Choroid plexus epithelial cell (primary cell): ENCODE data around the gene MOK.

Experiments
- DNase-seq: peaks from one replicate; pipeline ENCODE4 v3.0.0-alpha.2; 2010; ENCODE audit warnings: low read depth
- H3K4me3 ChIP-seq: 2 replicates; pipeline ENCODE4 v1.5.1; 2011; ENCODE audit warnings: low read depth, mild to moderate bottlenecking, control low read depth, low read length, moderate library complexity
- TF ChIP-seq, protein P1 (sequence below): conservative IDR thresholded peaks from 2 replicates; pipeline ENCODE4 v1.5.1; 2011; ENCODE audit warnings: low read depth, mild to moderate bottlenecking, control low read depth, inconsistent platforms, low read length, moderate library complexity

The MOK gene

DNA sequence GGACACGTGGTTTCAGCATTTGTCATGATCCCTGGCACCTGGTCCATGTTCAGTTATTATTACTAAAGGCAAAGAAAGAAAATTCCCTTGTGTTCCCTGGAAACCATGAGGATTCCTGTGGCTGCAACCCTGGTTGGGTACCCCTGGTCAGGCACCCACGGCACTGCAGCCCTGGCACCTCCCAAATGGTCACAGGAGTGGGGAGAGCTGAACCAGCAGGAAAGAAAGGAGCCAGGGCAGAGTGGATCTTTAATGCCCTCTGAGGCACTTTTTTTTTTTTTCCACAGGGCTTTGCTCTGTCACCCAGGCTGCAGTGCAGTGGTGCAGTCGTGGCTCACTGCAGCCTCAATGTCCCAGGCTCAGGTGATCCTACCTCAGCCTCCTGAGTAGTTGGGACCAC, 40.3 kb upstream of the MOK start:
- DNase-seq, result no peak
- H3K4me3 ChIP-seq, result no peak overlapping the region
- TF ChIP-seq, protein P1, sequence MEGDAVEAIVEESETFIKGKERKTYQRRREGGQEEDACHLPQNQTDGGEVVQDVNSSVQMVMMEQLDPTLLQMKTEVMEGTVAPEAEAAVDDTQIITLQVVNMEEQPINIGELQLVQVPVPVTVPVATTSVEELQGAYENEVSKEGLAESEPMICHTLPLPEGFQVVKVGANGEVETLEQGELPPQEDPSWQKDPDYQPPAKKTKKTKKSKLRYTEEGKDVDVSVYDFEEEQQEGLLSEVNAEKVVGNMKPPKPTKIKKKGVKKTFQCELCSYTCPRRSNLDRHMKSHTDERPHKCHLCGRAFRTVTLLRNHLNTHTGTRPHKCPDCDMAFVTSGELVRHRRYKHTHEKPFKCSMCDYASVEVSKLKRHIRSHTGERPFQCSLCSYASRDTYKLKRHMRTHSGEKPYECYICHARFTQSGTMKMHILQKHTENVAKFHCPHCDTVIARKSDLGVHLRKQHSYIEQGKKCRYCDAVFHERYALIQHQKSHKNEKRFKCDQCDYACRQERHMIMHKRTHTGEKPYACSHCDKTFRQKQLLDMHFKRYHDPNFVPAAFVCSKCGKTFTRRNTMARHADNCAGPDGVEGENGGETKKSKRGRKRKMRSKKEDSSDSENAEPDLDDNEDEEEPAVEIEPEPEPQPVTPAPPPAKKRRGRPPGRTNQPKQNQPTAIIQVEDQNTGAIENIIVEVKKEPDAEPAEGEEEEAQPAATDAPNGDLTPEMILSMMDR, result no peak

GRCh38 chr14:102344485-102344884, 39.5 kb upstream of the MOK start:
- no peak for DNase-seq
- TF ChIP-seq, protein P1, result no peak
- H3K4me3 ChIP-seq, result no peak overlapping the region

GRCh38 chr14:102344084-102344483, 39.1 kb upstream of the MOK start:
- H3K4me3 ChIP-seq, result no peak overlapping the region
- no peak for DNase-seq
- TF ChIP-seq, protein P1, result no peak

- no peak for DNase-seq
- TF ChIP-seq, protein P1, result no peak
- no peak overlapping the region for H3K4me3 ChIP-seq
These were observed 37.3 kb upstream of the MOK start for GRCh38 chr14:102342238-102342637.

DNA sequence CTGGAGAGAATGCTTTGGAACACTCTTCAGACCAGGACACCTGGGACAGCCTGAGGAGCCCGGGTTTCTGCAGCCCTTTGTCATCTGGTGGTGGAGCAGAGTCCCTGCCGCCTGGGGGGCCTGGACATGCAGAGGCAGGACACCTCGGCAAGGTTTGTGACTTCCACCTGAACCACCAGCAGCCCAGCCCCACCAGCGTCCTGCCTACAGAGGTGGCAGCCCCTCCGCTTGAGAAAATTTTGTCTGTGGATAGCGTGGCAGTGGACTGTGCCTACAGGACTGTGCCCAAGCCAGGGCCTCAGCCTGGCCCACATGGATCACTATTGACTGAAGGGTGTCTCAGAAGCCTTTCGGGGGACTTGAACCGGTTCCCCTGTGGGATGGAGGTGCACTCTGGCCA, 36.6 kb upstream of the MOK start:
- DNase-seq, result no peak
- TF ChIP-seq, protein P1, result no peak
- no peak overlapping the region for H3K4me3 ChIP-seq

DNA sequence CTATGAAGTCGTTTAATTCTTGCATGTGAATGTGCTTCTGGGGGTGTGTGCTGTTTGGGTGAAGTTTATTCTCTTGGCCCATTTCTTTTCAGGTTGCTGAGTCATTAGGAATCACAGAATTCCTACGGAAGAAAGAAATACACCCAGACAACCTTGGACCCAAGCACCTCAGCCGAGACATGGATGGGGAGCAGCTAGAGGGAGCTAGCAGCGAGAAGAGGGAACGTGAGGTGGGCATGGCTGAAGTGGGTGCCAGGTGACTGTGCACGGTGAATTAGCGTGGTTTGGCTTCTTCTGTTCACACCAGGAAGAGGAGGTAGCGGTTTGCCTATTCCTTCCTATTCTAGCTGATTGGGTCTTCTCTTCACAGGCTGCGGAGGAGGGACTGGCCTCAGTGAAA, 33.8 kb upstream of the MOK start:
- no peak overlapping the region for H3K4me3 ChIP-seq
- DNase-seq, result no peak
- TF ChIP-seq, protein P1, result no peak

GRCh38 chr14:102335163-102335562, 30.2 kb upstream of the MOK start:
- no peak overlapping the region for H3K4me3 ChIP-seq
- no peak for DNase-seq
- TF ChIP-seq, protein P1, result no peak
